GM23338 (cell line): ENCODE data around the gene PPDPF. TPM values are rescaled to one million over a fixed set of nuclear protein-coding genes. Genes with fewer than 3 reads are reported as not detected.

Source experiments
- ATAC-seq: fragments of 200-7000 bp; cut with Tn5 transposase; 3 replicates; pipeline ENCODE4 v1.9.1; 2020
- DNase-seq: peaks from one replicate; pipeline ENCODE4 v3.0.0-alpha.2; 2015; ENCODE audit warnings: low spot score
- H2AFZ ChIP-seq: fragments of 200-600 bp; sonication (generic); 2 replicates; pipeline ENCODE4 v1.8.0; 2016; ENCODE audit warnings: antibody characterized with exemption, mild to moderate bottlenecking, moderate library complexity
- H3F3A ChIP-seq: fragments of 200-600 bp; sonication (generic); replicated peaks from 2 replicates; pipeline ENCODE4 v1.8.0; 2017; ENCODE audit warnings: antibody characterized with exemption, mixed run types, low read depth
- H3K27ac ChIP-seq: fragments of 200-600 bp; sonication (generic); 2 replicates; pipeline ENCODE4 v1.6.1; 2016; ENCODE audit warnings: low read depth
- H3K27me3 ChIP-seq: fragments of 200-600 bp; sonication (generic); 2 replicates; pipeline ENCODE4 v1.8.0; 2016; ENCODE audit warnings: mild to moderate bottlenecking, mixed run types, moderate library complexity; ENCODE audit not compliant: insufficient read depth
- H3K36me3 ChIP-seq: fragments of 200-600 bp; sonication (generic); 2 replicates; pipeline ENCODE4 v1.8.0; 2016; ENCODE audit warnings: mild to moderate bottlenecking; ENCODE audit not compliant: insufficient read depth
- H3K4me1 ChIP-seq: fragments of 200-600 bp; sonication (generic); 2 replicates; pipeline ENCODE4 v1.8.0; 2016; ENCODE audit warnings: mild to moderate bottlenecking, moderate library complexity; ENCODE audit not compliant: insufficient read depth
- H3K4me2 ChIP-seq: fragments of 200-600 bp; sonication (generic); 2 replicates; pipeline ENCODE4 v1.7.1; 2017; ENCODE audit warnings: mixed run types
- H3K4me3 ChIP-seq: fragments of 200-600 bp; sonication (generic); 2 replicates; pipeline ENCODE4 v1.6.1; 2016; ENCODE audit warnings: mixed run types
- H3K79me2 ChIP-seq: fragments of 200-600 bp; sonication (generic); replicated peaks from 2 replicates; pipeline ENCODE4 v1.8.0; 2017; ENCODE audit warnings: mild to moderate bottlenecking; ENCODE audit not compliant: insufficient read depth
- H3K9me2 ChIP-seq: fragments of 200-600 bp; sonication (generic); 2 replicates; pipeline ENCODE4 v1.8.0; 2017; ENCODE audit not compliant: insufficient read depth
- H4K20me1 ChIP-seq: fragments of 200-600 bp; sonication (generic); replicated peaks from 2 replicates; pipeline ENCODE4 v1.8.0; 2017; ENCODE audit warnings: mild to moderate bottlenecking; ENCODE audit not compliant: insufficient read depth
- H3K27ac Mint-ChIP-seq: 2 replicates; pipeline ENCODE4 v1.8.0; 2020; ENCODE audit warnings: inconsistent platforms, mild to moderate bottlenecking, moderate library complexity, mixed read lengths
- H3K27me3 Mint-ChIP-seq: 3 replicates; pipeline ENCODE4 v1.8.0; 2022; ENCODE audit warnings: low read depth, mild to moderate bottlenecking, moderate library complexity, mixed read lengths, inconsistent platforms; ENCODE audit not compliant: insufficient read depth, poor library complexity
- H3K36me3 Mint-ChIP-seq: 3 replicates; pipeline ENCODE4 v1.8.0; 2021; ENCODE audit warnings: low read depth, mild to moderate bottlenecking, inconsistent platforms, moderate library complexity, mixed read lengths
- H3K4me1 Mint-ChIP-seq: 3 replicates; pipeline ENCODE4 v1.8.0; 2020; ENCODE audit warnings: mild to moderate bottlenecking, inconsistent platforms, mixed read lengths
- H3K4me3 Mint-ChIP-seq: 3 replicates; pipeline ENCODE4 v1.8.0; 2021; ENCODE audit warnings: moderate library complexity, mild to moderate bottlenecking, inconsistent platforms, mixed read lengths
- H3K9me3 Mint-ChIP-seq: 3 replicates; pipeline ENCODE4 v1.8.0; 2020; ENCODE audit warnings: moderate library complexity, mild to moderate bottlenecking, inconsistent platforms, mixed read lengths
- CREB1 ChIP-seq: fragments of 250-450 bp; sonication (Bioruptor Pico); IDR thresholded peaks from 2 replicates; pipeline ENCODE4 v1.5.0; 2020; ENCODE audit warnings: low read depth, mild to moderate bottlenecking, moderate library complexity
- ETS1 ChIP-seq: IDR thresholded peaks from 2 replicates; pipeline ENCODE4 v1.6.1; 2016; ENCODE audit warnings: antibody characterized with exemption
- EZH2phosphoT487 ChIP-seq: fragments of 200-600 bp; sonication (generic); IDR thresholded peaks from one replicate; pipeline ENCODE4 v1.8.1; 2018; ENCODE audit warnings: antibody characterized with exemption; ENCODE audit not compliant: unreplicated experiment
- JUNB ChIP-seq: IDR thresholded peaks from one replicate; pipeline ENCODE4 v1.6.1; 2016; ENCODE audit warnings: antibody characterized with exemption; ENCODE audit not compliant: unreplicated experiment
- NANOG ChIP-seq: IDR thresholded peaks from 2 replicates; pipeline ENCODE4 v1.6.1; 2016; ENCODE audit warnings: antibody characterized with exemption, borderline replicate concordance
- POLR2AphosphoS5 ChIP-seq: IDR thresholded peaks from 2 replicates; pipeline ENCODE4 v1.6.1; 2016; ENCODE audit warnings: antibody characterized with exemption, low read depth
- REST ChIP-seq: IDR thresholded peaks from one replicate; pipeline ENCODE4 v1.6.1; 2018; ENCODE audit warnings: antibody characterized with exemption; ENCODE audit not compliant: unreplicated experiment
- polyA plus RNA-seq: library from polyadenylated mRNA; unstranded; fragments of >200 nt; fragmentation: Nextera tagmentation; extraction: Ambion mirVana; gene quantifications from 2 replicates; pipeline ENCODE4 v1.2.1, GENCODE V29; 2016
- total RNA-seq: library from RNA; depleted of rRNA; stranded (reverse); fragments of >200 nt; shearing (Covaris generic); gene quantifications from 2 replicates; pipeline ENCODE4 v1.2.3, GENCODE V29; 2014
- TF ChIP-seq, protein P1 (sequence below), 2 experiments: fragments of 200-600 bp in 1 of 2; sonication (generic) in 1 of 2; conservative IDR thresholded peaks; 2 replicates each; pipeline versions ENCODE4 v1.5.1 to v1.6.1; 2016 to 2017; ENCODE audit warnings: antibody characterized with exemption in 2 of 2, low read depth in 2 of 2, mild to moderate bottlenecking in 2 of 2, moderate library complexity in 1 of 2

PPDPF gene
- total and polyA plus RNA-seq, 2 experiments from 2014 or later = 83.9 to 141 TPM

DNA sequence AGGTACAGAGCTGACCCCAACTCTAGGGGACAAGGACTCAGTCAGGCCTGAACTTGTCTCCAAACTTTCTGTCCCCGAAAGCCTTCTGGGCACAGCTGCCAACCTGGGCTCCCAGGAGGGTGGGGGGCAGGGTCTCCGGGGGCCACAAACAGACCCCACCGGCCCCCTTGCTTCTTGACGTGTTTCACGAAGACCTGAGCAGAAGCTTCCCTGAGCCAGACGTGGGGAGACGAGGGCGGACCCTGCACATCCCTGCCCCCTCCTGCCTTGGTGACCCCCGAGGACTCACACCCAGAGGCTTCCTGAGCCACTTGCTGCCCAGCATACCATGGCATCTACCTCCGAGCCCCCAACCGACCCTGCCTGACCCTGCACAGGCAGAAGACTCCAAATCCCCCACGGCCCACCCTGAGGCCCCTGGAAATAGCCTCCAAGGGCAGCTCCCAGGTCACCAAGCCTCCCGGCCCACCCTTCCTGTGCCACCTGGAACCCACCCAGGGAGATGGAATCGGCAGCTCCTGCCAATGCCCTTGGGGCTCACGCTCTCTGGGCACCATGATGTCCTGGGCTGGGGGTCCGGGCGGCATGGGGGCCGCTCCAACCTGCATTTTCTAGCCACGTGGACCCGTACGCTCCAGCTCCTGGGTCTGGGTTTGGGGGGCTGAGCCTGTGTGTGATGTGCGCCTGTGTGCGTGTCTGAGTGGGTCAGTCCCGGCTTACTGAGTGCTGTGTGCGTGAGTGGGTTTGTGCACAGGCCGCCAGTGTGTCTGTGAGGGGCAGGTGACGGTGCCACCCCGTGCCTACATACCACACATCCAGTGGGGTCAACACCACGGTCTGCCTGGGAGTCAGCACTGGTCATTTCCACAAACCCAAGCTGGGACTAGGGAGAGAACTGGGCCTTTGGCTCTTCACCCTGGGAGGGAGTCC is 19.1 kb downstream of the PPDPF start:
- Mint-ChIP-seq H3K27ac (no peak overlapping the region), H3K36me3 (peaks cover 4% of the 10 kb centered on the region; the same call in 1 of the 3 replicates), H3K9me3 (no peaks in the 10 kb centered on the region; the same call in 2 of the 3 replicates), H3K27me3 (peaks cover 9% of the 10 kb centered on the region), H3K4me3 (no peak overlapping the region), H3K4me1 (peaks cover 8% of the 10 kb centered on the region)
- H3F3A ChIP-seq = no peaks in the 10 kb centered on the region
- H3K27ac ChIP-seq = no peak overlapping the region
- H3K36me3 ChIP-seq = no peaks in the 10 kb centered on the region
- no peaks in the 10 kb centered on the region for H4K20me1 ChIP-seq
- ATAC-seq (no peak), DNase-seq (no peak)
- H3K9me2 ChIP-seq = no peaks in the 10 kb centered on the region
- H3K79me2 ChIP-seq = no peaks in the 10 kb centered on the region
- H3K27me3 ChIP-seq = no peaks in the 10 kb centered on the region
- H3K4me1 ChIP-seq = no peaks in the 10 kb centered on the region
- H3K4me2 ChIP-seq = no peak overlapping the region
- no peak overlapping the region for H3K4me3 ChIP-seq
- no peak overlapping the region for H2AFZ ChIP-seq
- TF ChIP-seq POLR2AphosphoS5 (no peak), REST (no peak), CREB1 (CRISPR knock-in tag) (no peak), ETS1 (no peak), EZH2phosphoT487 (no peak), NANOG (no peak), JUNB (no peak)
- TF ChIP-seq, protein P1, sequence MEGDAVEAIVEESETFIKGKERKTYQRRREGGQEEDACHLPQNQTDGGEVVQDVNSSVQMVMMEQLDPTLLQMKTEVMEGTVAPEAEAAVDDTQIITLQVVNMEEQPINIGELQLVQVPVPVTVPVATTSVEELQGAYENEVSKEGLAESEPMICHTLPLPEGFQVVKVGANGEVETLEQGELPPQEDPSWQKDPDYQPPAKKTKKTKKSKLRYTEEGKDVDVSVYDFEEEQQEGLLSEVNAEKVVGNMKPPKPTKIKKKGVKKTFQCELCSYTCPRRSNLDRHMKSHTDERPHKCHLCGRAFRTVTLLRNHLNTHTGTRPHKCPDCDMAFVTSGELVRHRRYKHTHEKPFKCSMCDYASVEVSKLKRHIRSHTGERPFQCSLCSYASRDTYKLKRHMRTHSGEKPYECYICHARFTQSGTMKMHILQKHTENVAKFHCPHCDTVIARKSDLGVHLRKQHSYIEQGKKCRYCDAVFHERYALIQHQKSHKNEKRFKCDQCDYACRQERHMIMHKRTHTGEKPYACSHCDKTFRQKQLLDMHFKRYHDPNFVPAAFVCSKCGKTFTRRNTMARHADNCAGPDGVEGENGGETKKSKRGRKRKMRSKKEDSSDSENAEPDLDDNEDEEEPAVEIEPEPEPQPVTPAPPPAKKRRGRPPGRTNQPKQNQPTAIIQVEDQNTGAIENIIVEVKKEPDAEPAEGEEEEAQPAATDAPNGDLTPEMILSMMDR (conservative IDR thresholded peaks at IDR 0.05; ENCODE audit: low read depth in 2 of 2) = no peak
